GM19043 (cell line): ENCODE data around the gene ANKRD42.
"Not testable (repeated sequence)": the region's sequence is repeated elsewhere in the genome, so short reads cannot be mapped to it uniquely, and the experiment has no call there.

ENCODE experiments used
- ATAC-seq: cut with Tn5 transposase; IDR thresholded peaks from one replicate; pipeline ENCODE4 v1.9.1; 2021; ENCODE audit warnings: low read depth; ENCODE audit not compliant: unreplicated experiment

The ANKRD42 gene

DNA sequence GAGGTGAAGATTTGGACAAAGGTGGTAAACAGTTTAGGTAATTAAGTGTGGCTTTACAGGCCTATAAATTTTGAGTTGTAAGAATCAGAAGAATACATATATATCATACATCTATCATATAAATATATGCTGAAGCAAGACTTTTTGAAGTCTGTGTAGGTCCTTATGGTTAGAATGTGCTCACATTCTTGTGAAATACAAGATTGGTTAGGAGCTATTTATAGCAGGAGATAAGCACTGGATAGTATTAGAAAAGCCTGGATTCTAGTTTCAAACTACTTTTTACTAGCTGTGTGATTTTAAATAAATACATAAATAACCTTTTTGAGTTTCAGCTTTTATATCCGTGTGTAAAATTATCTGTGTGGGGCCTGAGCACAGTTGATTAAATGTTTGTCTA, 42.3 kb downstream of the ANKRD42 start:
- ATAC-seq: no peak

DNA sequence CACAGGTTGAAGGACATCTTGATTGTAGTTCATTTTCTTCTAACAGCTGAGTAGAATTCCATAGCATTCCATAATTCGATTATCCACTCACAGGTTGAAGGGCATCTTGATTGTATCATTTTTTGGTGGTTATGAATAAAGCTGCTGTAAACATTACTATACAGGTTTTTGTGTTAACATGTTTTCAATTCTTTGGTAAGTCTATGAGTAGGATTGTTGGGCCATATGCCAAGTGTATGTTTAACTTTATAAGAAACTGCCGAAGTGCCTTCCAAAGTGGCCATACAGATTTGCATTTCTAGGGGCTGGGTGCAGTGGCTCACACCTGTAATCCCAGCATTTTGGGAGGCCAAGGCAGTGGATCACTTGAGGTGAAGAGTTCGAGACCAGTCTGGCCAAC, 44.6 kb downstream of the ANKRD42 start:
- ATAC-seq: no peak

DNA sequence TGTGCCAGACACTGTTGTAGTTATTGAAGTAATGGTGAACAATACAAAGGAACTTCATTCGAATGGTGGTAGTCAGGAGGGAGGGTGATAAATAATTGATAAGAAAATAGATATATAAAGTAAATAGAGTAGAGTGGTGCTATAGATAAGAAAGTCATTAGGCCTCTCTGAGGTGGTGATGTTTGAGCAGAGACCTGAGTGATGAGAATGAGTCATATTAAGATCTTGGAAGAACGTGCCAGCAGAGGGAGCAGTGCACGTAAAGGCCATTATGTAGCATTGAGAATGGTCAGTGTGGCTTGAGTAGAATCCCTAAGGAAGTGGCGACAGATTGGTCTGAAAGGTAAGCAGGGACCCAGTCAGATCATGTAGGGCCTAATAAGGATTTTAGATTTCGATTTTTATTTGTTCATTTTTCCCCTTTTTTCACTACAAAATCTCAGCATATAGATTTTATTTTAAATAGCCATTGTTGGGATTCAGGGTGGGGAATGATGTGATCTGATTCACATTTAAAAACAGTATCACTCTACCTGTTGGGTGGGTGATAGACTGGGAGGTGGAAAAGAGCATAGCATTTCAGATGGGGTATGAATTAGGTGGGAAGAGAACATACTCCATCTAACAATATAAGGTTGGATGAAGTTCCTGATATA, 47.9 kb downstream of the ANKRD42 start:
- peak; percentile 84 for ATAC-seq

DNA sequence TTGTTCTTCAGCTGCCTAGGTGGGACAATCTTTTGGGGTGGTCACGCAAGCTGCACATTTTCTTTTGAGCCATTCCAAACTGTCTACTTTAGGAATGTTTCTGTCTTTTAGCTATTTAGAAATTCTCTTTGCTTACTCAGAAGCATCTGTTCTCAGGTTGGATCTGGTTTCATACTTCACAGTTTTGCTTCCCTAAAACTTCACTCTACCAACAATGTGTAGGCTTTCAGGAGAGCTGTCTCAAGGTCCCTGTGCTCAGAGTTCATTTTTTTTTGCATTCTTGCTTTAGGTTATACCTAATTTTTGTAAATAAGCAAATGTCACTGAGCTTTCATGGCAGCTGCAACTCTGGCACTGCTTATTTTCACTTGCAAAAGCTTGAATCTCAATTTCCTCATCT, 55.9 kb downstream of the ANKRD42 start:
- no peak for ATAC-seq

GRCh38 chr11:83249972-83250593, 56.6 kb downstream of the ANKRD42 start:
- no peak for ATAC-seq

DNA sequence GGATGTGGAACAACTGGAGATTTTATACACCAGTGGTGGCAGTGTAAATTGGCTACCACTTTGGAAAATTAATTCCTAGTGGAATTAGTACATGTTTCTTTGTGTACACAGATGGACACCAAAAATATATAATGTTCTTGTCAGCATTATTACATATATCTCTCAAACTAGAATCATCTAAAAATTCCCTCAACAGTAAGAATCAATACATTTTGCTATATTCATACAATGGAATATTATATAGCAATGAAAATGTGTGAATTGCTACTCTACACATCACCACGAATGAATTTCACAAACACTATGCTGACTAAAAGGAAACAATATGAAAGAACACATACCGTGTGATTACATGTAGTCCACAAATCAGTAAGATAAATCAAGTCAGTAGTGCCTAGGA, 58.8 kb downstream of the ANKRD42 start:
- ATAC-seq: no peak

DNA sequence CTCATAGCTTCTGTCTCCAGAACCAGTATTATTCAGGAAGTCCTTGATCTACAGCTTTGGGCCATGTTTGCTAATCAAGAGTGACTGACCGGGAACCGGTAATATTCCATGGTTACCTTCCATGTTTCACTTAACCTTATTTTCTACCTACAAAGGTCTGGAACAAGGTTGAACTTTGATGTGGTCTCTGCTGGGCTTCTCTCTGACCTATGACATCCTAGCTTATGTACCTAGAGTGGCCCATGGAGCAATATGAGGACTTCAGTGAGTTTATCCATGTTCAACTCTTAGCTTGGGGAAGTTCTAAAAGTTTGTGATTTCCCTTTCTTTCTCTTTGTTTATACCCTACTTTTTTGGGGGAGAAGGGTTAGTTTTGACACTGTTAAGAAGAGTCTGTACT, 59.4 kb downstream of the ANKRD42 start:
- ATAC-seq: no peak

GRCh38 chr11:83255366-83255765, 61.9 kb downstream of the ANKRD42 start:
- no peak for ATAC-seq

DNA sequence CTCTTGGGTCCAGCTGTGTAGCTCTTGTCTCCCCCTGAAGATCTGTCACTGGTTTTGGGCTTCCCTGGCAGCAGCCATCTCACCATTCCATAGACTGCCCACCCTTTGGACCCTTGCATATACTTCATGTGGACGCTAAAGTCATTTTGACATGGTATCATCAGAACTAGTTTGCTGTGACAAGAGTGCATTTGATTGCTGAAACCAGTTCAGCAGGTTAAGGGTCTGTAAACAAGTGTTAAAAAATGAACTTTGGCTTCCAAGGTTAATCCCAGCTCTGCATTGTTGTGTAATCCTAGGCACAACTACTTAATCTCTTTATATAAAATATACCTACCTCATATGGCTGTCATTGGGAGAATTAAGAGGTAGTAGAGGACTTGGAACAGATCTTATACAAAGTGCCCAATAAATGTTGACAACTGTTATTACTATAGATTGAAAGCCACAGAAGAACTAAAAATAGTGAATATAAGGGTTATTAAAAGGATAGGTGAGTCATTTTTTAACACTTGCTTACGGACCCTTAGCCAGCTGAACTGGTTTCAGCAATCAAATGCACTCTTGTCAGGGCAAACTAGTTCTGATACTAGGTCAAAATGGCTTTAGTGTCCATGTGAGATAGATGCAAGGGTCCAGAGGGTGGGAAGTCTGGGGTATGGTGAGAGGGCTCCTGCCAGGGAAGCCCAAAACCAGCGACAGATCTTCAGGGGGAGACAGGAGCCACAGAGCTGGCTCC, 63.3 kb downstream of the ANKRD42 start:
- ATAC-seq: no peak

GRCh38 chr11:83257761-83258168, 64.3 kb downstream of the ANKRD42 start:
- no peak for ATAC-seq

DNA sequence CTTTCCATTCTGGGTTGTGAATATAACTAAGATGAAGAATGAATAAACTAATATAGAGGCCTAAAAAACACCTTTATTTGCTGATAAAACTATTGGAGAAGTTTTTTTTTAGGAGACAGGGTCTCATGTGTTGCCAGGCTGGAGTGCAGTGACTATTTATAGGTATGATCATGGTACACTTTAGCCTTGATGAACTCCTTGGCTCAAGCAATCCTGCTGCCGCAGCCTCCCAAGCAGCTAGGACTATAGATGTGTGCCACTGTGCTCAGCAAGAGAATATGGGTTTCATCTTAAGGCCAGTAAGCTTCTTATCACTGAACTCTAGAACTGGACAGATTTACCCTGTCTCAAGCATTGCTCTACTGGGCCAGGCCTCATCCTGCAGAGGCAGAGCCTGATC, 66.0 kb downstream of the ANKRD42 start:
- no peak for ATAC-seq

- ATAC-seq: no peak
Observed at GRCh38 chr11:83265331-83265730, 71.8 kb downstream of the ANKRD42 start.

- ATAC-seq: not testable (repeated sequence)
Observed at GRCh38 chr11:83269080-83269479, 75.6 kb downstream of the ANKRD42 start.

DNA sequence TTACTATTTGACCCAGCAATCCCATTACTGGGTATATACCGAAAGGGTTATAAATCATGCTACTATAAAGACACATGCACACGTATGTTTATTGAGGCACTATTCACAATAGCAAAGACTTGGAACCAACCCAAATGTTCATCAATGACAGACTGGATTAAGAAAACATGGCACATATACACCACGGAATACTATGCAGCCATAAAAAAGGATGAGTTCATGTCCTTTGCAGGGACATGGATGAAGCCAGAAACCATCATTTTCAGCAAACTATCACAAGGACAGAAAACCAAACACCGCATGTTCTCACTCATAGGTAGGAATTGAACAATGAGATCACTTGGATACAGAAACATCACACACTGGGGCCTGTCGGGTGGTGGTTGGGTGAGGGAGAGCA, 78.2 kb downstream of the ANKRD42 start:
- not testable (repeated sequence) for ATAC-seq

DNA sequence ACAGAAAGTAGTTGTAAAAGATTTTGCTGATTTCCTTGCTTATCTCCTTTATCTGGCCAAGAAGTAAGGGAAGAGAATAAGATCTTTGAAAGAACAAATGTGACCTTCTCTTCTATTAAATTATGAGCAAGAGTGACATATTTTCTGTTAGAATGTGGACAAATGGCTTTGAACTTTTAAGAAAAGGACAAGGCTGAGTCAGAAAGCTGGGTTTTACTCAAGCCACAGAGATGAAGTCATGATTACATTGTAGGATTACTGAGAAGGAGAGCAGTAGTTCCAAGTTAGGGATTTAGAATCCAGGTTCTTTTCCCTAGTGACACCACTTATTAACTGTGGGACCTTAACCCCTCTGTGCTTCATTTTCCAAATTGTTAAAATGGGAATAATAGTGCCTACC, 79.1 kb downstream of the ANKRD42 start:
- ATAC-seq: no peak

DNA sequence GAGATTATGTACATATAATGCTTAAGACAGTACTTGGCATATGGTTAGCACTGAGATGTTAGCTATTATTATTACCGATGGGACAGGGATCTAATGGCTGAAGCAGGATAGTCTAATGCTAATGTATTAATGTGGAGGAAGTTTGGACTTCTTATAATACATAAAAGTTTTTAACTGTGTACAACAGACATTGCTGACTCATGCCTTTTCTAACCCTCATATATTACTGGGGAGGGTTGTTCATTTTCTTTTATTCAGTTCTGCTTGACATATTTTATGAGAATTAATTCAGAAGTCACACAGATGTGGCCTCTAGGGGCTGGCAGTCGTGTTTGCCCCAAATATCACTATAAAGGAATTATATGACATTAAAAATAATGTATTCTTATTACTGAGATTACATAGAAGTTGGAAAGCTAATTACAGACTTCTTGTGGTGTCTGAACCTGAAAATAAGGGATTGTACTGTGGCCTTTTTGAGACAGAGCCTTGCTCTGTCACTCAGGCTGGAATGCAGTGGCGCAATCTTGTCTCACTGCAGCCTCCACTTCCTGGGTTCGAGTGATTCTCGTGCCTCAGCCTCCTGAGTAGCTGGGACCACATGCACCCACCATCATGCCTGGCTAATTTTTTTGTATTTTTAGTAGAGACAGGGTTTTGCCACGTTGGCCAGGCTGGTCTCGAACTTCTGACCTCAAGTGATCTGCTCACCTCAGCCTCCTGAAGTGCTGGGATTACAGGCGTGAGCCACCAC, 82.6 kb downstream of the ANKRD42 start:
- ATAC-seq: no peak

GRCh38 chr11:83278351-83278750, 84.8 kb downstream of the ANKRD42 start:
- ATAC-seq: no peak

GRCh38 chr11:83280256-83280655, 86.7 kb downstream of the ANKRD42 start:
- ATAC-seq: no peak

- no peak for ATAC-seq
Observed at GRCh38 chr11:83282084-83282716, 88.7 kb downstream of the ANKRD42 start.

DNA sequence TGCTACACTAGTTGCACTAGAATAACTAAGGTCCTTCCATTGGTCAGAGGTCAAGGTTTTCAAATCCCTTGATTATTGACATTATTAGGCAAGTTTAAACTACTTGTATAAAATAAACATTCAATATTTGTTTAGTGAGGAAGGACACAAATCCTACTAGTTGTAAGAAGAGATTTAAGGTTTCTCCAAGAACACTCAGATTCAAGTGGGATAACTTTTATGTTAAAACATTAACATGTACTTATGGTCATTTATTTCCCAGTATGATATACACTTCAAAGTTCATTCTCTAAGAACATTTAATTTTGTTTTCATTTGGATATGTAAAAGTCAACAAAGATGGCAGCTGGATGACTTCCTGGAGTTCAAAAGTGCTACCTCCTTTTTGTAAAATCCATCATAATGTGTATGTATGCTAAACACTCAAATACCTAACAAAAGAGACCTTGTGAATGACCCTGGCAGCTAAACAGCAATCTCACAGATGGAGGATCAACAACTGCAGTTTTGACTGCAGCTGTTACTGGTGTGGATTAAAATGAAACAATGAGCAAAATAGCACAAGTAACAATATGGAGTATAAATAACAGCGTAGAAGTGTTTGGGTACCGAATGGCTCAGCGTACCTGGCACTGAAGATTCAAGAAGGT, 91.1 kb downstream of the ANKRD42 start:
- ATAC-seq: no peak
